Smooth muscle cell of the brain vasculature (primary cell): ENCODE measurements around the gene RSPO3.
"Not testable (repeated sequence)": the region's sequence is repeated elsewhere in the genome, so short reads cannot be mapped to it uniquely, and the experiment has no call there.

Source experiments
- DNase-seq: peaks from one replicate; pipeline ENCODE4 v3.0.0-alpha.2; 2012; ENCODE audit warnings: low read depth, low spot score

Gene RSPO3

DNA sequence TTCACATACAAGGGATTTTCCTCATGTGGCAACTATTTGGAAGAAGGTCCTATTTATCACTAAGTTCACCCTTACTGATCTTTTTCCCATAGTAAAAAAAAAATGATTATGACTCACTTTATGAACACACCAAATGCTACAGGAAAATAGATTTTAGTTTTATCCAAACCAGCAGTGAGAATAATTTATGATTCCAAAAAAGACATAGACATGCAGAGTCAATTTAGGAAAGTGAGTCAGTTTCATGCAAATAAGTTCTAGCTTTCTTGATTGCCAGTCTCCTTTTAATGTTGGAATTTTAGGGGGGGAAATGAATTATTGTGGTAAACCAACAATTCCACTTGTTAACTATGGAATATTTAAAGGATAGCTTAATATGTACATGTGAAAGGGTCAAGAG is 84.2 kb downstream of the RSPO3 start:
- no peak for DNase-seq

DNA sequence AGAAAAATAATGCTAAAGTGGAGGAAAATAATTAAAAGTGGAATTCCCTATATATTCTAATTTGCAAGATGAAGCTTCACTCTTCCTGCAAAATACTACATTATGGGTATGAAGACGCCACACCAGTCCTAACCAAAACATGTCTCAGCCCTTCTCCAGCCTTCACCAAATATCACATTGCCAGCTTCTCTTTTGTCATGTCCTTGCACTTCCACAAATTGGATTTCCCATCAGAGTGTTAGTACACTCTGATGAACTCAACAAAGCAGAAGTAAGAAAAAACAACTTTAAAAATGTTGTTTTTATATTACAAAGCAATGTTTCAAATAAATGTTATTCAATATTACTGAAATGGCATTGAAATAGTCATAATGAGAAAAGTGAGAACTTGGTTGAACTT is 85.8 kb downstream of the RSPO3 start:
- no peak for DNase-seq

DNA sequence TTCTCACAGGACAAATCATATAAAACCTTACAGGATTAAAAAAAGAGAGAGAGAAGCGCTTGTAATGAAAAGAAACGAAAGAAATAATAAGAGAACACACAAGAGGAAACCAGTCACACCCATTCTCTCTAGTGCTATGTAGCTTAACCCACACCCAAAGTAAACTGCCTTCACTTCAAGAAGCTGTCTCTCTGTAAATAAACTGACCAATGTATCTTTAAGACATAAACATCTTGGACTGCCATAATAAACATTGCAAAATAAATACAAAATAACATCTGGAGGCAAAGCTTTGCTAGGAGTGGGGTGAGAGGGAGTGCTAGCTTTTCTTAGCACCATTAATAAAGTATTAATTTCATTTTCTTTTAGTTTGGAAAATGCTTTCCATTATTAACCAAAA is 86.6 kb downstream of the RSPO3 start:
- no peak for DNase-seq

DNA sequence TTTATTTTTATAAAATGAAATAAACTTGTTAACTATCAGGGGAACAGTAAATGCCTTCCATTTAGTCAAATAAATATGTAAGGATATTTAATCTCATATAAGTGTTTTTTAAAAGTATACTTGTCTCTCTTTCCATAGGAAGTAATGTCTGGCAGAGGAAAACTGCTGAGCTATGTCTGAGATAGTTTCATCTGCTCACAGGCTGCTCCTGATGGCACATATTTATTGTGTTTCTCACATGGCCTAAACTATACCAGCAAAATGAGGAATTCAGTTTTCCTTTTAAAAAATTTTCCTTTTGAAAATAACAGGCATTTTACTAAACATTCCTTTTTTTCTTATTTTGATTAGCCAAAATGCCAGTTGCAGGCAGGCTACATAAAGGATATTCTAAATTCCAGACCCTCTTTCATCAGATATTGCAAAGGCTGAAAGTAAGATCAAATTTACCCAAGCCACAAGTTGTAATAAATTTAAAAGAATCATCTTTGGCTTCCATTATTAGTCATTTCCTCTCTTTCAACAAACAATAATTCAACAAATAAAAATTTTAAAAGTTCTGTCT is 88.1 kb downstream of the RSPO3 start:
- no peak for DNase-seq

DNA sequence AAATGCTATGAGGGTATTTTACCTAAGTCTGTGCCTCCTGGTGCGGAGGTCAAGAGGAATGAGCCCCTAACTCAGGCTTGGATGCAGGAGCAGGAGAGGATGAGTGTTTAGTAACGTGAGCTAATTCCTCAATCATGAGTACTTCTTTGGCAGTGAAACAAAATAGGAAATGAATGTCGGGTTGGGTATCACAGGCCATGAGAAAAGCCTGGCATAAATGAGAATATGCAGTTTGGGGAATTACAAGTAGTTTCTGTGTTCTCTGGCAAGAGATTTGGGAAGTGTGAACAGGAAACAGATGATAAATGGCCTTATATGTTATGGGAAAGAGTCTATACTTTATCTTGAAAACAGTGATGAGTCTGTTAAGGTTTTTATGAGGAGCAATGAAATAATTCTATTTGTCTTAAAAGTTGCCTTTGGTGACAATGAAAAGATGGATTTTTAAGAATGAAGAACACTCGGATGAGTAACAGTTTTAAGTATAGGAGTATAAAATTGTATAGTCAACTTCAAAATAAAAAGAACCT is 89.2 kb downstream of the RSPO3 start:
- DNase-seq = no peak

DNA sequence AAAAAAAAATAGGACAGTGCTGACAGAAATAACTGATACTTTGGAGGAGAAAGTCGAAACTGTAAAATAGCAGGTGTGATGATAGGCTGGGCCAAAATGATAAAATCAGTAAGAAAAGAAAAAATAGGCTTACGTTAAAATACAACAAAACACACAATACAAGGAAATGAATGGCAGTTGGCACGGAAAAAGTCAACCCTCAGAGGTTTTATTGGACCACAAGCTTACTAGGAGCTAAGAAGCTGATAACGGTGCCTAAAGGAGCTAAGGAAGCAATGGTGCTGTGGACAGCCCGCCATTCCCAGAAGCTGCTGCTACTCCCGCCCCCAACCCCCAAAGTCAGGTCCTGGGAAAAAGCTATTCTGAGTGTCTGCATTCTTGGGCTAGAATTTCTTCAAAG is 92.3 kb downstream of the RSPO3 start:
- no peak for DNase-seq

DNA sequence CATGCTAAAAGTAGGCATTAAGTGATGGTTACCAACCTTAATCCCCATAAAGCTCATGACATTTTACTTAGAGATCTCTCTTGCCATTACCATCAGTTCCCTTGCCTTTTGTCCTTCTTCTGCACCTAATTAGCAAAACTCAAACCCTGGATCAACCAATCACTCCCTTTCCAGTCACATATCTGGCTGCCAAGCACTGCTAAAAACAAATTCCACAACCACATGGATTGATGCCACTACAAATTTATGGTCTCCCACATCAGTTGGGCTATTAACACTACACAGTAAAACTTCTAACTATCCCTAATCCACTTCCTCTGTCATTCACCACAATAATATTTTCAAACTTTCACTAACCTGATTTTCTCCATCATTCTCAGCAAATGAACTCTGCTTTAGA is 93.9 kb downstream of the RSPO3 start:
- no peak for DNase-seq

DNA sequence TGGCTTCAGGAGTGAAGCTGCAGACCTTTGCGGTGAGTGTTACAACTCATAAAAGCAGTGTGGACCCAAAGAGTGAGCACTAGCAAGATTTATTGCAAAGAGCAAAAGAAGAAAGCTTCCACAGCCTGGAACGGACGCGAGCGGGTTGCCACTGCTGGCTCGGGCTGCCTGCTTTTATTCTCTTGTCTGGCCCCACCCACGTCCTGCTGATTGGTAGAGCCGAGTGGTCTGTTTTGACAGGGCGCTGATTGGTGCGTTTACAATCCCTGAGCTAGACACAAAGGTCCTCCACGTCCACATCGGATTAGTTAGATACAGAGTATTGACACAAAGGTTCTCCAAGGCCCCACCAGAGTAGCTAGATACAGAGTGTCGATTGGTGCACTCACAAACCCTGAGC is 95.6 kb downstream of the RSPO3 start:
- not testable (repeated sequence) for DNase-seq

DNA sequence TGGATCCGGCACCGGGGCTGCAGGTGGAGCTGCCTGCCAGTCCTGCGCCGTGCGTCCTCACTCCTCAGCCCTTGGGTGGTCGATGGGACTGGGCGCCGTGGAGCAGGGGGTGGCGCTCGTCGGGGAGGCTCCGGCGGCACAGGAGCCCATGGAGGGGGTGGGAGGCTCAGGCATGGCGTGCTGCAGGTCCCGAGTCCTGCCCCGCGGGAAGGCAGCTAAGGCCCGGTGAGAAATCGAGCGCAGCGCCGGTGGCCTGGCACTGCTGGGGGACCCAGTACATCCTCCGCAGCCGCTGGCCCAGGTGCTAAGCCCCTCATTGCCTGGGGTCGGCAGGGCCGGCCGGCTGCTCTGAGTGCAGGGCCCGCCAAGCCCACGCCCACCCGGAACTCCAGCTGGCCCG is 96.1 kb downstream of the RSPO3 start:
- not testable (repeated sequence) for DNase-seq

DNA sequence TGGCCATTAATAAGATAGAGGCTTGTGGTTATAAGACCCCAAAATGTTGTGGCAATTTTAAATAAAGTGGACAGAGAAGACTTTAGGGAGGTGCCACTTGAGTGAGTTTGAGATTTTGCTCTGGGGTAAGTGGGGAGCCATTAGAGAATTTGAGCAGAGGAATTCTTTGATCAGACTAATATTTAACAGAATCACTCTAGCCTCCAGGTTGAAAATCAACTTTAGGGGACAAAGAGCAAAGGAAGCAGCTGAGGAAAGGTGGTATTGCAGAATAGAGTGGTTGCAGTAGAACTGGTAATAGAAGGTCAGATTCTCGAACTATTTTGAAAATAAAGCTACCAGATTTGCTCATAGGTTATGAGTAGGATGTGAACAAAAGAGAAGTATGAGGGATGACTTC is 97.5 kb downstream of the RSPO3 start:
- no peak for DNase-seq

DNA sequence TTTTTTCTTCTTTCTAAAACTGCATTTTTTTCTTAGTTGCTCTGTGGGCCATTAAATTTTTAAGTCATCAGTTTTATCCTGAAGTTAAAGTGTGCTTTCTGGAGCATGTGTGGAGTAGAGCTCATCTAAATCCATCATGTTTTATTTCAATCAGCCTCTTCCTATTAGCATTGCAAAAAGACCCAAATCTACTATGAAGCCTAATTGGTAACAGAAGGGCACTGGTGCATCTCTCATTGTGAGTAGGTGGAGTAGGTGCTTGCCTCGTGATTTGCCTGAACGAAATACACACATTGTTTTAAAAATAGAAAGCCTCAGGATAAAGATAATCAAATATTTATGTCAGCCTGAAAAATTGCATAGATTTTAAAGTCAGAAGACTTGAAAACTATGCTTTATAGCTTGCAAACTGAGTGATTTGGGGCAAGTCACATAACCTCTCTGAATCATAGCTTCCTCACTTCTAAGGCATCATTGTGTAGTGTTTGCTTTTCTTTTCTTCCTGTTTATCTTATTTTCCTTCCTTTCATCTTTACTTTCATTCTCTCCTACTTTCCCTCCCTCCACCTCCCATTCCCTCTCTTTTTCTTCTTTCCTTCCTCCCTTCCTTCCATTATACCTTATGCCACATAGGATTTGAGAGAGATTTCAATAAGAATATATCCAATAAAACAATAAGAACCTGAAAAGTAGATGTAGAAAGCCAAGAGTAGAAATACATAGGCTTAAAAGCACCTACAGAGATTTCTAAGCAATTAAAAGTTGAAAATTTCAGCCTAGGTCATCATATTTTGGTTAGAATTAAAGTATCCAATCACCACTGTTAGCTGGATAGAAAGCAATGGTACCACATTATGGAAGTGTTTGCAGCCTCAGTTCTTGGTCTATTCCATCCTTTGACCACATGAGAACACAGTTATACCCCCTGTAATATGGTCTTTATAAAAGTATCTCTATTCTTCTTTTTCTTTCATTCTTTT is 98.6 kb downstream of the RSPO3 start:
- DNase-seq = no peak

DNA sequence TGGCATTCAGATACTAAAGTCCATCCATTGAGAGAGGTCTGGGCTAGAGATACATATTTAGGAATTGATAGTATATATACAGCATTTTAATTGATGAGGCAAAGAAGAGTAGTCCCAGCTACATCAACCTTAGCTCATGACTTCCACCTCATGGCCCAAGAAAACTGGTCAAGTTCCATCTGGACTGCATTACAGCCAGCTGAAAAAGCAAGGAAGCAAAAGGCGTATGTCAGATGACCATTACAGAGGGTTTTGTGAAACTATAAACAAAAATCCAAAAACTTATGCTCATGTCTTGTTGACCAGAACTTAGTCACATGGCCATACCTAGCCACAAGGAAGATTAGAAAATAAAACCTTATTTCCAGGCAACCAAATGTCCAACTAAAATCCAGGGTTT is 101.4 kb downstream of the RSPO3 start:
- DNase-seq = no peak

DNA sequence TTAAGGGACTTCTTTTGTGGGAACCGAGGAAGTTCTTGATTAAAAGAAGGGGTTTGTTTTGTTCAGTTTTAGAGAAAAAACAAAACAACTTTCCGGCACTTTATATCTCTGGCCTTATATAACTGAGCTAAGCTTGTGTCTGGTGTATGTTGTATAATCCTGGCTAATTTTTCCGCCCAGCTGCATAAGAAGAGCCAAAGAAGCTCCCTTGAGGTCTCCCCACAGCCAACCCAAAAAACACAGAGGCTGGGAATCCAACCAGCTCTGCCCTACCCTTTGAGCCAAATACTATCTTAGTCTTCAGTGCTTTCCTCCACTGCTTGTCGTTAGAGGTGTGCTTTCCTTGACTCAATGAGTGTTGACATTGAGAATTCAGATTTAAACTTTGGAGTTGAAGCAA is 102.7 kb downstream of the RSPO3 start:
- no peak for DNase-seq

DNA sequence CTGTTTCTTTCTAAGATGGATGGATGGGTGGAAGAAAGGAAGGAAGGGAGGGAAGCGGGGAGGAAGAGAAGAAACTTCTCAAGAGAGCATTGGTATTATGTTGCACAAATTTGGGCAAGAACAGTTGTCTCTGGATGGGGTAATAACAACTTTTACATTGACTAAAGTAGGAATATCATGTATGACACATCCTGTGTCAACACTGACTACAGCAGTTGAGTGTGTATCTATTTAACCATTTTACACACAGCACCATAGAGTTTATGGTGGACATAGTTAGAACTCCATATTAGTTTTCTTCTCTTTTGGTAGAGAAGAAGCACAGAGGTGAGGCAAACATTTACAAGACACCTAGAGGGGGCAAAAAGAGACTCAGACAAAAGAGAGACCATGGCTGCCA is 103.9 kb downstream of the RSPO3 start:
- no peak for DNase-seq

DNA sequence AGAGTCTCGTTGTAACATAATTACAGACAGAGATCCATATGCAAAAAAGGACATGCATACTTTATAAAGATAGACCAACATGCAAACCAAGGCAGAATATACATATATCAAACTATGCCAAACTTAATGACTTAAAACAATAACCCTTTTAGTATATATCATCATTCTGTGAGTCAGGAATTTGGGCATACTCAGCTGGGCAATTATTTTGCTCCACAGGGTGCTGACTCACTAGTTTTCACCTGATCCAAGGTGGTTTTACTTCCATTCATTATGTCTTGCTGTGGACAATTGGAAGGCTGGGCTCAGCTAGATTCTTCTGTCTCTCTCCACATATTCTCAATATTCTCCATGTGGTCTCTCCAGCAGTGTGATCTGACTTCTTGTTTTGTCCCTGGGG is 107.0 kb downstream of the RSPO3 start:
- DNase-seq = no peak

DNA sequence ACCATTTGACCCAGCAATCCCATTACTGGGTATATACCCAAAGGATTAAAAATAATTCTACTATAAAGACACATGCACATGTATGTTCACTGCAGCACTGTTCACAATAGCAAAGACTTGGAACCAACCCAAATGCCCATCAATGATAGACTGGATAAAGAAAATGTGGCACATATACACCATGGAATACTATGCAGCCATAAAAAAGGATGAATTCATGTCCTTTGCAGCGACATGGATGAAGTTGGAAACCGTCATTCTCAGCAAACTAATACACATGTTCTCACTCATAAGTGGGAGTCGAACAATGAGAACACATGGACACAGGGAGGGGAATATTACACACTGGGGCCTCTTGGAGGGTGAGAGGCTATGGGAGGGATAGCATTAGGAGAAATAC is 115.3 kb downstream of the RSPO3 start:
- not testable (repeated sequence) for DNase-seq

DNA sequence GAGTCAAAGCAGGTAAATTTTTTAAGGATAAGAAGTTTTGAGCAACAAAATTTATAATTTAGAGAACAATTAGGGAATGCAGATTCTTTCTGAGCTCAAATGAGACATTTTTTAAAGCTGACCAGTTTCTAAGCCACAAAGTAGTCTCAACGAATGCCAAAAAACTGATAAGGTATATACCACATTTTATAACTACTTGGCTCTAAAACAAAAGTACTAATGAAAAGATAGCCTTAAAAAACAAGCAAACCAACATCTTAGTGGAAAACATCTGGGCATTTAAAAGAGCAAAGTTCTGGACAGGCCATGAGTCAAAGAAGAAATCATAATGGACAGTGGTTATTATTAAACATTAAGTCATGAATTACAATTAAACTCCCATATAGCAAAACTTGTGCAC is 125.0 kb downstream of the RSPO3 start:
- DNase-seq = no peak
